DMS79 treated with DMSO at 0.1 percent for 48 hours (cell line): Measurements from ENCODE around the gene CDK4.
"Not testable (repeated sequence)": the region's sequence is repeated elsewhere in the genome, so short reads cannot be mapped to it uniquely, and the experiment has no call there.

Source experiments
- DNase-seq: peaks from one replicate; lab custom pipeline; 2025; lab: John Stamatoyannopoulos, UW

Gene CDK4

DNA sequence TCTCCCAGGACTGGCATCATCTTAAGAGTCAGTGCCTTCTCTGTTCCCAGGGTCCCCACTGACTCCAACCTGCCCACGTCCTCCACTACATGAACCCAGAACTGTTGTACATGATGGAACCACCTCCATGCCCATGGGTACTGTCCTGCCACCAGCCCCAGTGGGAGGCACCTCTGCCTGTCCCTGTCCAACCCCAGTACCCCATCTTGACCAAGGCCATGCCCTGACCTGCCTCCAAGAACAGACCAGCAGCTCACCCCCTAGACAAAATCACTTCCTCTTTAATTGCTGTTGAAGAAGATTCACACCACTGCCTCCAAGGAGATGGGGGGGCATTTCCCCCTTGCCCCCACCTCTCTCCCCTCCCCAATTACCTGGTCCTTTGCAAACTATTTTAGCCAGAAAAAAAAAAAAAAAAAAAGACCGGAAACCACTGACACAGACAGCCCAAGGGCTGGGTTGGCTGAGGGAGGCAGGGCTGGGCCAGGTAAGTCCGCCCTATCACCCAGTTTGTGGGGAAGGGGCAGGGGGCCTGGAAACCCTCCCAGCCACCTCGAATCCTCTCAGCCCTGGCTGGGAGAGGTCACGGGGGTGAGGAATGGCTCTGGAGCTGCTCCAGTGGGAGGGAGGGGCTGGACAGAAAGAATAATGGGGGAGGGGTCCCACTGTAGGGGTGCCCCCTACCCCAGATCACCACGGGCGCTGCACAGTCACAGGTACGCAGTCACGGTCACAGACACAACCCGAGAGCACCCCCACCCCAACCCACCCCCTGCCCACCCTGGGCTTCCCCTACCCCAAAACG is 27.0 kb downstream of the CDK4 start:
- no peak for DNase-seq

DNA sequence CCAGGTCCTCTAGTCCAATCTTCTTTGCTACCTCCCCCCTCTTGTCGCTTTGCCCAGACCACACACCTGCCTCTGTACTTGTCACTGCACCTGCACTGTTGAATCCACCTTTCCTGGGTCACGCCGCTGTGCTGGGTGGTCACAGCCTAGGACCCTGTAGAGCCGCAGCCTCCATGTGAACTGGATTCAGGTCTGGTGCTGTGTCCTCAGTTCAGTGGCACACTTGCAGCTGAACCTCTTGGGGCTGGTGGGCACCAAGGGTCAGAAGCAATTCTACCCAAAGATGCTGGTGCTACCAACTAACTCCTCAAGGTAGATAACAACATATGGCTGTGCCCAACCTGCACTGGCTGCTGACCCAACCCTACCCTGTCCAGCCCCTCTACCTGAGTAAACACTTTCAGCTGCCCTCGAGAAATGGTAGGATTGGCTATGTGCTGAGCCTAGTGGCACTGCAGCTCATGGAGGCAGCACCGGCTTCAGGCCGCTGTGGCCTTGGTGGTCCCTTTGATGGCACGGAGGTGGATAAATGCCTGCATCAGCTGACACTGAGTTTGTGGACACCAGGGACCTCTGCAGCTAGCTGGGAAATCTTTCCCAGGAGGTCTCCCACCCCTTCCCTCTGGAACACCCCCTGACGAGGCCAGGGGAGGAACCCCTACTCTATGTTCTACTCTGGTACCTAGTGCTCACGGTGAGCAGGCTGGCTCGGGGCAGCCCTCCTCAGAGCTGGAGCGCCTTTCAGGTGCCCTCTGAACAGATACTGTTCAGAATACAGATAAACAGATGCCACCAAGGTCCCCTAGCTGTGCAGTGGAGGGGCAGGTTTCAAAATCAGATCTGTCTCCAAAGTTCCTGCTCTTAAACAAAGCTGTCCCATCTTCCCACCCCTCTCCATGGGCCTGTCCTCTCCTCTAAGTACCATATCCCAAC is 27.8 kb downstream of the CDK4 start:
- DNase-seq = no peak

DNA sequence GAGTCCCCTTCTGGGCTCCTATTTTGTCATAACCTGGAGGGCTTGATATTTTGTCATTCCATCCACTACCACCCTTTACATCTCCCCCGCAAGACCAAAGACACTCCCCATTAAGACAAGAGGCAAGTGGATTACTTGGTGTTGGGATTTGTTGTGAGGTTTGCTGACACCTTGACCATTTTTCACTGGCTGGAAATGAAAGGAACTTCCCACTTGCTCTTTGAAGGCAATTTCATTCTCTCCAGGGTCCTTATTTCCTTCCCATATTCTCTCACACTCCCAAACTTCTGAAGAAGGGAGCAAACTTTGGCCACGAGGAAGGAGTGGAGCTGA is 28.5 kb downstream of the CDK4 start:
- no peak for DNase-seq

DNA sequence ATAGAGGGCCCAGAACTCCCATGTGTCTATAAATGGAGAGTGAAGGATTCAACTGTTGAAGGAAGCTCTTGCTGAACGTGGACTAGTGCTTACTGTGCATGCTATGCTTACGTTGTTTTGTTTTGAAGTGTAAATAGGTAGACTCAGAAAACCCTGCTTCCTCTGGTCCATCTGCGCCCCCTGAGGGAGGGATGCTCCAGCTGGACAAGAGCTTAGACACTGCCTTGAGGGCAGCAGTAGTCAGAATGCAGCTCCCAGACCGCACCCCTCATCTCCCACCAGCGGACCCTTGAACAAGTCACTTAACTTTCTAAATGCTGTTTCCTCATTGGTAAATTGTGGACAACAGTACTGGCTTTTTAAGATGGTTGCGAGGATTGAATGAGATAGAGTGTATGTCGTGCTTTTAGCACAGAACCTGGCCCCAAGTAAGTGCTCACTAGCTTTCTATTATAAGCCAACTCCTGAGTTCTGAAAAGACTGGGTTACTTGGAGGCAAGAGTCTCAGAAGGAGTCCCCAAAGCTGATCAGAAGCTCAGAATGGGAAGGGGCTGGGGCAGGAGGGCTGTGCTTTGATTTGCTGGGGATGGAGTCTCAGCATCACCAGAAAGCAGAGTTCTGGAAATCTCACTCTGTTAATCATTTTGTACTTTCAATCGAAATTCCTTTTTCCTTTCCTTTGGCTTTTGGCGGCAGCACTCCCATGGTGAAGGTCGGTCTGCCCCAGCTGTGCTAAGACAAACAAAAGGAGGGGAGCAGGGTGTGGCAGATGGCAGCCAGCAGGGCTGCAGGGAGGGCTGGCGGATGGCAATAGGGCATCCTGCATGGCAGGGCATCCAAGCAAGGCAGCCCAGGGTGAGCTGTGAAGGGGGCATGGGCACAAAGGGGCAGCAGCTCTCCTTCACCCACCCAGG is 29.1 kb downstream of the CDK4 start:
- DNase-seq = no peak

DNA sequence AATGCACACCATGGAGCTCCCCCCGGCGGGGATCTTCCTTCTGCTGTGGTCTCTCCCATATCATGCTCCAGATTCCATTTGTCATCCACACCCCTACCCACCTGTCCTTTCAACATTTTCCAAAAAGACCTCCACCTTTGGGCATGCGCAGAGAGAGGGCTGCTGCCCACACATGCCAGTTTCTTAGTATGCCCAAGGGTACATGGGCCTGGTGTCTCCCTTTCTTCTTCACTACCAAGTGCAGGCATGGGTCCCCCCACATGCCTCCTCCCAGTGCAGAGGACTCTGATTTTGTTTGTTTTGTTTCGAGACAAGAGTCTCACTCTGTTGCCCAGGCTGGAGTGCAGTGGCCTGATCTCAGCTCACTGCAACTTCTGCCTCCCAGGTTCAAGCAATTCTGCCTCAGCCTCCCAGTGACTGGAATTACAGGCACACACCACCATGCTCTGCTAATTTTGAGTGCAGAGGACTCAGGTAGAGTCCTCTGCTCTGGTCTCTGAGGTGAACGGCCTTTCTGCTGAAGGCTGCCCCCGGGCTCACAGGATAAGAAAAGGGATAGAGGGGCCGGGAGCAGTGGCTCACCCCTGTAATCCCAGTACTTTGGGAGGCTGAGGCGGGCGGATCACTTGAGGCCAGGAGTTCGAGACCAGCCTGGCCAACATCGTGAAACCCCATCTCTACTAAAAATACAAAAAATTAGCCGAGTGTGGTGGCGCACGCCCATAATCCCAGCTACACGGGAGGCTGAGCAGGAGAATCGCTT is 30.1 kb downstream of the CDK4 start:
- not testable (repeated sequence) for DNase-seq

DNA sequence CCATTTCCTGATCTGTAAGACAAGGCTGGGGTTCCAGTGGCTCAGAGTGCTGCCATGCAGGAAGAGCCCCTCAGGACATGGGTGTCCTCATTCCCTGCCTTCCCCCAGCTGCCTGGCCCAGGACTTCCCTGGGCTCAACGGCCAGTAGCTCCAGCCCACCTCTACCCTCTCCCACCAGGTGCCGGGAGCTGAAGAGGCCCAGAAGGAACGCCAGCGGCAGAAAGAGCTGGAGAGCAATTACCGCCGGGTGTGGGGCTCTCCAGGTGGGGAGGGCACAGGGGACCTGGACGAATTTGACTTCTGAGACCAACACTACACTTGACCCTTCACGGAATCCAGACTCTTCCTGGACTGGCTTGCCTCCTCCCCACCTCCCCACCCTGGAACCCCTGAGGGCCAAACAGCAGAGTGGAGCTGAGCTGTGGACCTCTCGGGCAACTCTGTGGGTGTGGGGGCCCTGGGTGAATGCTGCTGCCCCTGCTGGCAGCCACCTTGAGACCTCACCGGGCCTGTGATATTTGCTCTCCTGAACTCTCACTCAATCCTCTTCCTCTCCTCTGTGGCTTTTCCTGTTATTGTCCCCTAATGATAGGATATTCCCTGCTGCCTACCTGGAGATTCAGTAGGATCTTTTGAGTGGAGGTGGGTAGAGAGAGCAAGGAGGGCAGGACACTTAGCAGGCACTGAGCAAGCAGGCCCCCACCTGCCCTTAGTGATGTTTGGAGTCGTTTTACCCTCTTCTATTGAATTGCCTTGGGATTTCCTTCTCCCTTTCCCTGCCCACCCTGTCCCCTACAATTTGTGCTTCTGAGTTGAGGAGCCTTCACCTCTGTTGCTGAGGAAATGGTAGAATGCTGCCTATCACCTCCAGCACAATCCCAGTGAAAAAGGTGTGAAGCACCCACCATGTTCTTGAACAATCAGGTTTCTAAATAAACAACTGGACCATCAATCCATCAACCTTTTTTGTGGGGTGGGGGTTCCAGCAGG is 31.2 kb downstream of the CDK4 start:
- DNase-seq = no peak

DNA sequence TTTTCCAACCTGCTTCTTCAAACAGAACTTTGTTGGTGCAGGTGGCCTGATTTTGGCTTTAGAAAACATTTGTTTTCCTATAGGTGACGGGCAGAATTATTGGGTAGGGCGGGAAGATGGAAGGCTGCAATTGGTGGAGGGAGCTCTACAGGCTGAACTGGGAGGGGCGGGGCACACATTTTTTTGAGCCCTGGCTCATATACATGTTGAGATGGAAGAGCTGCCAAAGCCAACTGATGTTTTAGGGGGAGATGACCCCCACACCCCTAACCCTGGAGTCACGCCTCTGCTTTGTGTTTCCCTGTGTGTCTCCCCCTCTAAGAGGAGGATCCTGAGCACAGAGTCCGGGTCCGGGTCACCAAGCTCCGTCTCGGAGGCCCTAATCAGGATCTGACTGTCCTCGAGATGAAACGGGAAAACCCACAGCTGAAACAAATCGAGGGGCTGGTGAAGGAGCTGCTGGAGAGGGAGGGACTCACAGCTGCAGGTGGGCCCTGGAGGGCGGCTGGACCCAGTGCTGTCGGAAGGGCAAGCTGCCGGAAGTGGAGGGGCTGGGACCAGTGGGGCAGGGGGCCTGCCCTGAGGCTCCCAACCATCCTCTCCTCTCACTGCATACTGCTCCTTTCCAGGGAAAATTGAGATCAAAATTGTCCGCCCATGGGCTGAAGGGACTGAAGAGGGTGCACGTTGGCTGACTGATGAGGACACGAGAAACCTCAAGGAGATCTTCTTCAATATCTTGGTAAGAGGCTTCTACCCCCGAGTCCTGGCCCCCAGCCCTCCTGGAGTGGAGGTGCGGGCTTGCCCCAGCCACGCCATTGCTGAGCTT is 32.1 kb downstream of the CDK4 start:
- DNase-seq = no peak

DNA sequence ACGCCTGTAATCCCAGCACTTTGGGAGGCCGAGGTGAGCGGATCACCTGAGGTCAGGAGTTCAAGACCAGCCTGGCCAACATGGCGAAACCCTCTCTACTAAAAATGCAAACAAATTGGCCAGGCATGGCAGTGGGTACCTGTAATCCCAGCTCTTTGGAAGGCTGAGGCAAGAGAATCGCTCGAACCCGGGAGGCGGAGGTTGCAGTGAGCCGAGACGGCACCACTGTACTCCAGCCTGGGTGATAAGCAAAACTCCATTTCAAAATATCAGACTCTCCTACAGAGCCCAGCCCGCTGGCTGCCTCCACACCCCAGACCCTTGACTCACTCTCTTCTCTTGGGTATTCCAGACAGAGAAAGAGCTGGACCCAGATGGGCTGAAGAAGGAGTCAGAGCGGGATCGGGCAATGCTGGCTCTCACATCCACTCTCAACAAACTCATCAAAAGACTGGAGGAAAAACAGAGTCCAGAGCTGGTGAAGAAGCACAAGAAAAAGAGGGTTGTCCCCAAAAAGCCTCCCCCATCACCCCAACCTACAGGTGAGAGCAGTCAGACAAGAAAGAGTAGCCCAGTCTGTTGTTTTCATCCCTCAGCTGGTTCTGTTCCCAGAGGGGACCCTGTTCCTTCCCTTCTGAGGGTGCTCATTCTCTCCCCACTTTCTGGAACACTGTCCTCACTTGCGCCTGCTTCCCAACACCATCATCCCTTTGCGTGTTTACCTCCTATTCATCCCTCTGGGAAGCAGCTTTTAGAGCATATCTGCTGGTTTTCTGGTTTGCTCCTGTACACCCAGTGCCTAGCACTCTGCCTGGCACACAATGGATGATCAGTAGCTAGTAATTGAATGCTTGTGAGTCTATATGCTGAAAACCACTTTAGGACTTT is 33.2 kb downstream of the CDK4 start:
- no peak for DNase-seq

DNA sequence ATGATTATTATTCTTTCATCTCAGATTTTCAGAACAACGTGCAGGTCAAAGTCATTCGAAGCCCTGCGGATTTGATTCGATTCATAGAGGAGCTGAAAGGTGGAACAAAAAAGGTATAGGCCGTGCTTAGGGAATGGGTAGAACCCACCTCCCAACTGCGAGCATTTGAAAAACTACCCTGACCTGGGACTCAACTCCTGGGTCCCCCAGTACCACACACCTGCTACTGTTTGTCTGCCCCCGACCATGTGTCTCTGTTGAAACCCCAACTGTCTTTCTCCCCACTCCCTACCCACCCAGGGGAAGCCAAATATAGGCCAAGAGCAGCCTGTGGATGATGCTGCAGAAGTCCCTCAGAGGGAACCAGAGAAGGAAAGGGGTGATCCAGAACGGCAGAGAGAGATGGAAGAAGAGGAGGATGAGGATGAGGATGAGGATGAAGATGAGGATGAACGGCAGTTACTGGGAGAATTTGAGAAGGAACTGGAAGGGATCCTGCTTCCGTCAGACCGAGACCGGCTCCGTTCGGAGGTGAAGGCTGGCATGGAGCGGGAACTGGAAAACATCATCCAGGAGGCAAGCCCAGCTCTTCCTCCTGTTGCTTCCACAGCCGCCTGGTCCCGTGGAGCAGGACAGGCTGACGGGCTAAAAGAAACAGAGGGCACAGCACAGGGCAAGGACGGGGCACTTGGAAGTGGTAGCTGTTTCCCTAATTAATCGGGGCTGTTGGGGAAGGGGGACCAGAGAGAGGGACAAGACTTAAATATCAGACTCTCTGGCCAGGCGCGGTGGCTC is 34.1 kb downstream of the CDK4 start:
- no peak for DNase-seq

DNA sequence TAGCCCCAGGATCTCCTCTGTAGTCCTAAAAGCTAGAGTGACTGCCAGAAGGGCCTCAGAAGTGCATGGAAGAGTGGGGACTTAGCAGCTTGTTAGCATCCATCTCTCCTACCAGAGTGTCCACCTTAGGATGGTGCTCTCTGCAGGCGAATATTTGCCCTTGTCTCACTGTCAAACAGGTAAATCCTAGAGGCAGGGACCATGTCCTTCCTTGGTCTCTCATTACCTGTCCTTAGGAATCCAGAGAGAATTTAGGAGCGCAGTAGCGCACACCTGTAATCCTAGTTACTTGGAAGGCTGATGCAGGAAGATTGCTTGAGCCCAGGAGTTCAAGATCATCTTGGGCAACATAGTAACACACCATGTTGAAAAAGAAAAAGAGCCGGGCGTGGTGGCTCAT is 35.0 kb downstream of the CDK4 start:
- DNase-seq = no peak

DNA sequence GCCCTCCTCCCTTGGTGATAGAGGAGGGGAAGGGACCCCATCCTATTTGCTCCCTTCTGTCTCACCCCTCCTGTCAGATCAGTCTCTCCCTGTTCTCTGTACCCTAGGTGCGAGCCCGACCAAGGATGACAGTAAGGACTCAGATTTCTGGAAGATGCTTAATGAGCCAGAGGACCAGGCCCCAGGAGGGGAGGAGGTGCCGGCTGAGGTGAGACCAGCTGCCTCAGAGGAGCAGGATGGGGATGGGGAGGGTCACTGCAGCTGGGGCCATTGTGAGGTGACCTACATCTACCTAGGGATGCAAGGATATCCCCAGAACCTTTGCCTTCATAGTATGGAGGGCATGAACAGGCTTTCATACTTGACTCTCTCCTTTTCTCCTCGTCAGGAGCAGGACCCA is 35.8 kb downstream of the CDK4 start:
- DNase-seq = no peak

DNA sequence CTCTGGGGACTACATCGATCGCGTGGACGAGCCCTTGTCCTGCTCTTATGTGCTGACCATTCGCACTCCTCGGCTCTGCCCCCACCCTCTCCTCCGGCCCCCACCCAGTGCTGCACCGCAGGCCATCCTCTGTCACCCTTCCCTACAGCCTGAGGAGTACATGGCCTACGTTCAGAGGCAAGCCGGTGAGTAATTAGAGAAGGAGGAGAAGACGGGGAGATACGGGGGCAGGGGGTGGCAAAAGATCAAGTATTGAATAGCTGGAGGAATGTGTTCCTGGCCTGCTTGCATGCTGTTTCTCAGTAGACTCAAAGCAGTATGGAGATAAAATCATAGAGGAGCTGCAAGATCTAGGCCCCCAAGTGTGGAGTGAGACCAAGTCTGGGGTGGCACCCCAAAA is 36.3 kb downstream of the CDK4 start:
- DNase-seq = no peak

DNA sequence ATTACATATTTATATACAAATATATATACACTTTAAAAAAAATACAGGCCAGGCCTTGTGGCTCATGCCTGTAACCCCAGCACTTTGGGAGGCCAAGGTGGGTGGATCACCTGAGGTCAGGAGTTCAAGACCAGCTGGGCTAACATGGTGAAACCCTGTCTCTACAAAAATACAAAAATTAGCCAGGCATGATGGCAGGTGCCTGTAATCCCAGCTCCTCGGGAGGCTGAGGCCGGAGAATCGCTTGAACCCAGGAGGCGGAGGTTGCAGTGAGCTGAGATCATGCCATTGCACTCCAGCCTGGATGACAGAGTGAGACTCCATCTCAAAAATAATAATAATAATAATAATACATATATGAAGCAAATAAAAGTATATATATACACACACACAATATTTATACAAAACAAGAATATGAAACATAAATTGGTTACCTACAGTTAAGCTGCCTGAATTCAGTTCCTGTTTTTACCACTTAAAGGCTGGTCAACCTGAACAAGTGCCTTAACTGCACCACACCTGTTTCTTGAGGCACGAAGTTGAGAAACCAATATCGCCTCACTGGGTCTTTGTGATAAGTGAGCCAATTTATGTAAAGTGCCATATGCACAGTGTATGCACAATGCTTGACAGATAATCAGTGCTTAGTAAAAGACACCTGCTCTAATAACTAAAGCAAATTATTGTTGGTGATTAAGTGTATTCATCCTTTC is 36.9 kb downstream of the CDK4 start:
- not testable (repeated sequence) for DNase-seq

DNA sequence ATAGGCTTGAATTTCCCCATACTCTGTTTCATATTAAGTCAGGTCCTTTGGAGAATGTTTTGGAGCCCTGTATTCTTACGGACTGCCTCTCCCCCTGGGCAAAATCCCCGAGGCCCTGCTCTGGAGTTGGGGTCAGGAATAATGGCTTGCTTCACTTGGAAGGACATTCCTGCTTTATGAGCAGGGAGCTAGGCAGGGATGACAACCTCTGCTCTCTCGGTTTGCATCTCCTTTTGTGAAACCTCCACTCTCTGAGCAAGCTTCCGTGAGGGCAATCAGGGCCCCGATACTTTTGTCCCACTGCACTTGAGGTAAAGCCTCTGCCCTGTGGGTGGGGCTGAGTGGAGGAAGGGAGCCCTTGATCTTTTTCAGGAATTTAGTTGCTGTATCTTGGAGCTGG is 38.9 kb downstream of the CDK4 start:
- DNase-seq = no peak

DNA sequence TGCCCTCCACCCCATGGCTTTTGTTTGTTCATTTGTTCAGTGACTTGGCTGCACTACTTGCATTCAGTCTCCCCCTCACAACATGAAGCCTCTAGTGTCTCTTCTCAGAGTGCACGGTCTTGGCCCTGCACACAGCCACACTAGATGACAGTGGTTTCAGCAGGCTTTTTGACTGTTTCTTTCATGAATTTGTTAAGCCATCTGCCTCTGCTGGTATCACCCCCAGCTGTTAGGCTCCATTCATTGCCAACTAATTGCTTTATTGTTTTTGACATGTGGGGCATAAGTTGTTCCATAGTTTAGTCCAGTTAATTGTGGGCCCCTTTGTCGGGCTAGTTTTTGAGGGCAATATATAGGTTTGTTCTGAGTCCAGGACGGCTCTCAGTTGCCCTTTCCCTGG is 39.4 kb downstream of the CDK4 start:
- DNase-seq = no peak

DNA sequence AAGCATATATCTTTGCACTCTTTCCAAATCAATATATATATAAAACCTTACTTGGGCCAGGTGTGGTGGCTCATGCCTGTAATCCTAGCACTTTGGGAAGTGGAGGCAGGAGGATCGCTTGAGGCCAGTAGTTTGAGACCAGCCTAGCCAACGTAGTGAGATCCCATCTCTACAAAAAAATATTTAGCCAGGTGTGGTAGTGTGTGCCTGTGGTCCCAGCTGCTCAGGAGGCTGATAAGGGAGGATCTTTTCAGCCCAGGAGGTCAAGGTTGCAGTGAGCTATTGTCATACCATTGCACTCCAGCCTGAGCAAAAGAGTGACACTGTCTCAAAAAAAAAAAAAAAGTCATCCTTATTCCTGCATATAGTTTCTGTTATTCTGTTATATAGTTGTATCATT is 43.8 kb downstream of the CDK4 start:
- DNase-seq = no peak

DNA sequence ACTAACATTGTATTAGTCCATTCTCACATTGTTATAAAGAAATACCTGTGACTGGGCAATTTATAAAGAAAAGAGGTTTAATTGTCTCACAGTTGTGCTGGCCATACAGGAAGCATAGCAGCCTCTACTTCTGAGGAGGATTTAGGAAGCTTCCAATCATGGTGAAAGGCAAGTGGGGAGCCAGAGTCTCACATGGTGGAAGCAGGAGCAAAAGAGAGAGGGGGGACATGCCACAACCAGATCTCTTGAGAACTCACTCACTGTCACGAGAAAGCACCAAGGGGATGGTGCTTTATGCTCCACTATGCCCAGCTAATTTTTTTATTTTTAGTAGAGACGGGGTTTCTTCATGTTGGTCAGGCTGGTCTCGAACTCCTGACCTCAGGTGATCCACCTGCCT is 44.9 kb downstream of the CDK4 start:
- no peak for DNase-seq
